ENCODE measurements around the gene EMILIN2. TPM values are rescaled to one million over a fixed set of nuclear protein-coding genes. Genes with fewer than 3 reads are reported as not detected.
A peak's percentile ranks its signal among the peaks of the same experiment; 100 is the strongest.

Gene EMILIN2
- polyA plus RNA-seq, 2 of the 4 experiments (the other 2 are of a cell fraction), result 5.4 to 7.8 TPM

- DNase-seq (ENCODE audit: low read depth in 1 of 2, low spot score in 1 of 2) (no peak), ATAC-seq (peak; percentile 40 to 61; a peak in 5 of 6 replicates), FAIRE-seq (no peak)
- Histone ChIP-seq H3K4me2 (peak overlapping the region; percentile 94), H3K4me3 (peak overlapping the region; percentile 49), H3K9me3 (no peaks in the 10 kb centered on the region), H3K27ac (peak overlapping the region in 1 of 2 experiments; percentile 46; a peak in 2 of 6 replicates), H3K4me1 (no peaks in the 10 kb centered on the region; the same call in 2 of the 3 replicates)
- CTCF ChIA-PET, result no interaction called here
- WGBS (ENCODE audit: missing lambda C conversion rate), result 3% methylated on average over 24 of the region's 80 CpGs
- POLR2A ChIA-PET, result interaction anchor here (0.7 kb wide), 1 partner anchor 63 kb away, joined by 6 read pairs; no protein-coding TSS in a partner anchor
- TF ChIP-seq HDAC2 (IDR thresholded peaks at IDR 0.05) (peak; percentile 71; the same call in 1 of the 2 replicates), GATA3 (IDR thresholded peaks at IDR 0.05; ENCODE audit: borderline replicate concordance) (no peak)
Observed at GRCh38 chr18:2847317-2848246, 776 bp downstream of the EMILIN2 start.

DNA sequence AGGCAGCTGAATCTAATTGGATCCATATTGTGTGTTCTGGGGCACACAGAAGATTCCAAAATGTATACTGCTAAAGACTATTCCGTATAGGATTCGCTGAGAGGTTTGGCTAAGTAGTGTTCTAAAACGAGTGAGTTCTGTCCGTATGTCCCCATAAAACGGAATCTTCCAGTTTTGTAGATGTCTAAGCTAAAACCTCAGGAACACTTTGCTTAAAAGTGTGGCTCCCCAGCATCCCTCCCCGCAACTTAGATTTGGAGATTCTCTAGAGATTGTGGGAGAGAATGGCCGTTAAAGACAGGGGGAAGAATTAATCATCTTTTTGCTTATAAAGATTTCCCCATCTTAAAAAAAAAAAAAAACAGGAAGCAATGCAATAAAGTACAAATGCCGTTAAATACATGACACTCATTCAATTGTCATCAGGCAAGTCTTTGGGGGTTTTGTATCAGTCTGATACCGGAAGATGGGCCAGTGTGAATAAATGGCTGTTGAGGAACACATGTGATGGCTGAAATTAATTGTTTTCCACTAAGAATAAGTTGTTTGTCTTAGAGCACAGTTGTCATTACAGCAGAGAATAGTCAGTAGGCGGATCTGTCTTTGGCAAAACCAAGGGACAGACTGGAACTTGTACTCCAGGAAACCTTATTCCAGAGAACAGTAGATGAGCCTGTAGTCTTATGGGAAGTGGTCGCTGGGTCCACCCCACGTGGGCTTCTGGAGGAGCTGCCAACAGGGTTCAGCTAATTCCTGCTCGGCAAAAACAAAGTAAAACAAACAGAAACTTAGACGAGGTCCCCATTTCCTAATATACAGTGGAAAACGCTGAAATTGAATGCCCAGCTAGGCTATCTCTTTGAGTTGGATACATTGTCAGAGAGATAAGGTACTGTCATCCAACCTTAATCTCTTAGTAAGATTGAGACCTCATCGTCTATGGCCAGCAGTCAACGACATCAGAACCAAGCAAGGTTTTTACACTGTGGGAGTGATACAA is 1.7 kb downstream of the EMILIN2 start:
- Histone ChIP-seq H3K27ac (no peak overlapping the region), H3K4me1 (no peaks in the 10 kb centered on the region; the same call in 2 of the 3 replicates), H3K4me3 (peak overlapping the region; percentile 49; the same call in 1 of the 3 replicates), H3K4me2 (peak overlapping the region; percentile 94), H3K9me3 (no peaks in the 10 kb centered on the region)
- DNase-seq (ENCODE audit: low read depth in 1 of 2, low spot score in 1 of 2) (no peak), ATAC-seq (no peak), FAIRE-seq (no peak)
- ChIA-PET POLR2A (interaction anchor here (0.7 kb wide), 1 partner anchor 62 kb away, joined by 6 read pairs; no protein-coding TSS in a partner anchor), CTCF (no interaction called here)
- 38% methylated on average over 17 of the region's 17 CpGs for WGBS (ENCODE audit: missing lambda C conversion rate)
- TF ChIP-seq ELK1 (IDR thresholded peaks at IDR 0.05; ENCODE audit: low read depth, low read length), result no peak
- TF ChIP-seq FOSL2 (IDR thresholded peaks at IDR 0.05), result no peak
- TF ChIP-seq FOSL2 (CRISPR knock-in tag; IDR thresholded peaks at IDR 0.05), result no peak
- TF ChIP-seq KDM1A (IDR thresholded peaks at IDR 0.05; ENCODE audit: low read depth), result no peak
- no peak for TF ChIP-seq NPAS2 (CRISPR knock-in tag; IDR thresholded peaks at IDR 0.05; ENCODE audit: borderline replicate concordance)
- TF ChIP-seq FOXS1 (CRISPR knock-in tag; IDR thresholded peaks at IDR 0.05), result no peak
- no peak for TF ChIP-seq FOSB (CRISPR knock-in tag; IDR thresholded peaks at IDR 0.05)
- no peak for TF ChIP-seq HOXA7 (CRISPR knock-in tag; IDR thresholded peaks at IDR 0.05)

DNA sequence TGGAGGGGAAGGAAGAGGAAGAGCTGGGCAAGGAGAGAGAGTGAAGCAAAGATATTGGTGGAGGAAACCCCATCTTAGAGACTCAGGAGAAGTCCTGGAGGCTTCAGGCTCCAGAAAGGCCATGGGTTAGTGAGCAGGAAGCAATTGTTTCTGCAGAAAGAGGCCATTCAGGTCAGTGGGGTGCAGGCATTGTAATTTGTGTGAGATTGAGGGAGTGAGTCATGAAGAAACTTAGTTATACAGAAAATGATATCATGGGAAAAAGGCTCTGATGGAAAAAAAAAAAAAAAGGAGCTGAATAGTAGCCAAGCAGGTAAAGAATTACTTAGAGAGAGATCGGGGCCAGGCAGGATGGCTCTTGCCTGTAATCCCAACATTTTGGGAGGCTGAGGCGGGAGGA is 4.0 kb downstream of the EMILIN2 start:
- WGBS (ENCODE audit: missing lambda C conversion rate), result 90% methylated on average over 2 of the region's 2 CpGs
- CTCF ChIA-PET, result no interaction called here

GRCh38 chr18:2851771-2852170 is 5.0 kb downstream of the EMILIN2 start:
- no peak for FAIRE-seq
- WGBS (ENCODE audit: missing lambda C conversion rate), result 71% methylated on average over 8 of the region's 8 CpGs
- DNase-seq (ENCODE audit: low read depth in 1 of 2, low spot score in 1 of 2), result no peak
- ChIA-PET CTCF (no interaction called here), POLR2A (no interaction called here)
- no peak overlapping the region for H3K27ac ChIP-seq
- TF ChIP-seq ESRRA (IDR thresholded peaks at IDR 0.05; ENCODE audit: borderline replicate concordance, low read length) (no peak), ELK1 (IDR thresholded peaks at IDR 0.05; ENCODE audit: low read depth, low read length) (no peak), GATA3 (IDR thresholded peaks at IDR 0.05; ENCODE audit: borderline replicate concordance) (no peak), KDM5A (IDR thresholded peaks at IDR 0.05) (no peak), BCL3 (IDR thresholded peaks at IDR 0.05) (no peak), ZC3H11A (IDR thresholded peaks at IDR 0.05) (no peak), CBX2 (IDR thresholded peaks at IDR 0.05; ENCODE audit: borderline replicate concordance, low read depth) (no peak), RAD21 (conservative IDR thresholded peaks at IDR 0.05 in 1 of 2, IDR thresholded peaks at IDR 0.05 in 1 of 2) (no peak), PBX3 (IDR thresholded peaks at IDR 0.05) (no peak), CBX8 (IDR thresholded peaks at IDR 0.05) (no peak), FOSB (CRISPR knock-in tag; IDR thresholded peaks at IDR 0.05) (no peak), RFX5 (IDR thresholded peaks at IDR 0.05) (no peak), ZSCAN20 (CRISPR knock-in tag; IDR thresholded peaks at IDR 0.05) (no peak)
- no peaks in the 10 kb centered on the region for H3K9me3 ChIP-seq
- no peaks in the 10 kb centered on the region; the same call in 2 of the 3 replicates for H3K4me1 ChIP-seq
- H3K4me3 ChIP-seq, result no peak overlapping the region
- ATAC-seq, result no peak
- H3K4me2 ChIP-seq, result no peak overlapping the region

More for the DNA sequence above, 4.0 kb downstream of the EMILIN2 start:
- no peak overlapping the region for H3K27ac ChIP-seq
- H3K4me1 ChIP-seq, result no peaks in the 10 kb centered on the region; the same call in 2 of the 3 replicates
- FAIRE-seq (no peak), ATAC-seq (no peak), DNase-seq (ENCODE audit: low read depth in 1 of 2, low spot score in 1 of 2) (no peak)
- POLR2A ChIA-PET, result no interaction called here
- no peak overlapping the region for H3K4me3 ChIP-seq
- no peaks in the 10 kb centered on the region for H3K9me3 ChIP-seq
- H3K4me2 ChIP-seq, result no peak overlapping the region
- TF ChIP-seq MYC (IDR thresholded peaks at IDR 0.05; ENCODE audit: borderline replicate concordance, low read length) (no peak), ZC3H11A (IDR thresholded peaks at IDR 0.05) (no peak), NPAS2 (CRISPR knock-in tag; IDR thresholded peaks at IDR 0.05; ENCODE audit: borderline replicate concordance) (no peak), RARB (CRISPR knock-in tag; IDR thresholded peaks at IDR 0.05) (no peak), EHF (CRISPR knock-in tag; IDR thresholded peaks at IDR 0.05) (no peak), EHMT2 (IDR thresholded peaks at IDR 0.05; ENCODE audit: low read depth) (no peak)
